Breast epithelium (tissue), 3 donors: ENCODE results near the gene MPPED2.

Experiments used
- CTCF ChIP-seq, 3 donors: fragments of 450-650 bp; IDR thresholded peaks; one replicate each; pipeline ENCODE4 v1.5.1; 2016 to 2017; ENCODE audit warnings: antibody characterized with exemption in 3 of 3, mild to moderate bottlenecking in 3 of 3, moderate library complexity in 3 of 3
- POLR2A ChIP-seq: fragments of 450-650 bp; IDR thresholded peaks from one replicate; pipeline ENCODE4 v1.6.1; 2016; ENCODE audit warnings: antibody characterized with exemption, mild to moderate bottlenecking, moderate library complexity

GRCh38 chr11:30433831-30434230, 152.3 kb downstream of the MPPED2 start:
- no peak for TF ChIP-seq POLR2A
- TF ChIP-seq CTCF (IDR thresholded peaks at IDR 0.05): no peak
